PFSK-1 (cell line): ENCODE results near the gene CHRNE.

Experiments used
- TAF1 ChIP-seq: IDR thresholded peaks from 2 replicates; pipeline ENCODE4 v1.6.1; 2012; ENCODE audit warnings: low read length, control low read depth, borderline replicate concordance; ENCODE audit not compliant: insufficient read depth
- TF ChIP-seq, protein P1 (sequence below), 2 experiments: IDR thresholded peaks; 2 replicates each; pipeline versions ENCODE4 v1.6.1 to v1.8.0; 2011 to 2012; ENCODE audit warnings: low read depth in 2 of 2, low read length in 2 of 2, control low read depth in 1 of 2, inconsistent platforms in 1 of 2, mild to moderate bottlenecking in 1 of 2, moderate library complexity in 1 of 2; ENCODE audit not compliant: insufficient read depth in 1 of 2

DNA sequence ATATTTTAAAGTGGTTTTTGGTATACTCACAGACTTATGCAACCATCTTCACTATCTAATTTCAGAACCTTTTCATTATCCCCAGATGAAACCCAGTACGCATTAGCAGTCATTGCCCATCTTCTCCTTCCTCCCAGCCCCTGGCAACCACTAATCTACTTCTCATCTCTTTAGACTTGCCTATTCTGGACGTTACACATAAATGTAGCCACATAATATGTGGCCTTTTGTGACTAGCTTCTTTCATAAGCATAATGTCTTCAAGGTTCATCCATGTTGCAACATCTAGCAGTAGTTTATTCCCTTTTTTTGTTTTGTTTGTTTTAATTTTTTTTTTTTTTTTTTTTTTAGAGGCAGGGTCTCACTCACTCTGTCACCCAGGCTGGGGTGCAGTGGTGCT lies 32.0 kb downstream of the CHRNE start:
- no peak for TF ChIP-seq TAF1
- TF ChIP-seq, protein P1, sequence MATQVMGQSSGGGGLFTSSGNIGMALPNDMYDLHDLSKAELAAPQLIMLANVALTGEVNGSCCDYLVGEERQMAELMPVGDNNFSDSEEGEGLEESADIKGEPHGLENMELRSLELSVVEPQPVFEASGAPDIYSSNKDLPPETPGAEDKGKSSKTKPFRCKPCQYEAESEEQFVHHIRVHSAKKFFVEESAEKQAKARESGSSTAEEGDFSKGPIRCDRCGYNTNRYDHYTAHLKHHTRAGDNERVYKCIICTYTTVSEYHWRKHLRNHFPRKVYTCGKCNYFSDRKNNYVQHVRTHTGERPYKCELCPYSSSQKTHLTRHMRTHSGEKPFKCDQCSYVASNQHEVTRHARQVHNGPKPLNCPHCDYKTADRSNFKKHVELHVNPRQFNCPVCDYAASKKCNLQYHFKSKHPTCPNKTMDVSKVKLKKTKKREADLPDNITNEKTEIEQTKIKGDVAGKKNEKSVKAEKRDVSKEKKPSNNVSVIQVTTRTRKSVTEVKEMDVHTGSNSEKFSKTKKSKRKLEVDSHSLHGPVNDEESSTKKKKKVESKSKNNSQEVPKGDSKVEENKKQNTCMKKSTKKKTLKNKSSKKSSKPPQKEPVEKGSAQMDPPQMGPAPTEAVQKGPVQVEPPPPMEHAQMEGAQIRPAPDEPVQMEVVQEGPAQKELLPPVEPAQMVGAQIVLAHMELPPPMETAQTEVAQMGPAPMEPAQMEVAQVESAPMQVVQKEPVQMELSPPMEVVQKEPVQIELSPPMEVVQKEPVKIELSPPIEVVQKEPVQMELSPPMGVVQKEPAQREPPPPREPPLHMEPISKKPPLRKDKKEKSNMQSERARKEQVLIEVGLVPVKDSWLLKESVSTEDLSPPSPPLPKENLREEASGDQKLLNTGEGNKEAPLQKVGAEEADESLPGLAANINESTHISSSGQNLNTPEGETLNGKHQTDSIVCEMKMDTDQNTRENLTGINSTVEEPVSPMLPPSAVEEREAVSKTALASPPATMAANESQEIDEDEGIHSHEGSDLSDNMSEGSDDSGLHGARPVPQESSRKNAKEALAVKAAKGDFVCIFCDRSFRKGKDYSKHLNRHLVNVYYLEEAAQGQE (IDR thresholded peaks at IDR 0.05; ENCODE audit: insufficient read depth in 1 of 2, low read depth in 2 of 2, low read length in 2 of 2), result no peak
